ENCODE measurements around the gene ACVR1.
A peak's percentile ranks its signal among the peaks of the same experiment; 100 is the strongest.

ACVR1 gene

DNA sequence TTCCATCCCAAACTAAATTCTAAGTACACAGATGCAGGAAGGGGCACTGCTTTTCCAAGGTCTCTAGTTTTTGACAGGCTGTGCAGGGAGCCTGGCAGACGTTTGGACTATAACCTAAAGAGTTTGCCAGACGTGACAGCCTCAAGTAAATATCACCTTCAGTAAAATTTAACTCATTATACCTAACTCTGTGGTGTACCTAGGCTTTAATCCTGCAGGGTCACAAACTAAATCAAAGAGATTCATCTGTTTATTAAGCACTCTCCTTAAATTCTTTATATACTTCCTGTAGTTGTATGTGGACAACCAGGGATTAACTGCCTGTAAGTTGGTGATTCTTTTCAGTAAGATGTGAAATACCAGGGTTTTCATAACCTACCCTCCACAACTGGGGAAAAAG lies 92.9 kb downstream of the ACVR1 start:
- no peak for DNase-seq (ENCODE audit: low read depth)
- TF ChIP-seq, protein P1, sequence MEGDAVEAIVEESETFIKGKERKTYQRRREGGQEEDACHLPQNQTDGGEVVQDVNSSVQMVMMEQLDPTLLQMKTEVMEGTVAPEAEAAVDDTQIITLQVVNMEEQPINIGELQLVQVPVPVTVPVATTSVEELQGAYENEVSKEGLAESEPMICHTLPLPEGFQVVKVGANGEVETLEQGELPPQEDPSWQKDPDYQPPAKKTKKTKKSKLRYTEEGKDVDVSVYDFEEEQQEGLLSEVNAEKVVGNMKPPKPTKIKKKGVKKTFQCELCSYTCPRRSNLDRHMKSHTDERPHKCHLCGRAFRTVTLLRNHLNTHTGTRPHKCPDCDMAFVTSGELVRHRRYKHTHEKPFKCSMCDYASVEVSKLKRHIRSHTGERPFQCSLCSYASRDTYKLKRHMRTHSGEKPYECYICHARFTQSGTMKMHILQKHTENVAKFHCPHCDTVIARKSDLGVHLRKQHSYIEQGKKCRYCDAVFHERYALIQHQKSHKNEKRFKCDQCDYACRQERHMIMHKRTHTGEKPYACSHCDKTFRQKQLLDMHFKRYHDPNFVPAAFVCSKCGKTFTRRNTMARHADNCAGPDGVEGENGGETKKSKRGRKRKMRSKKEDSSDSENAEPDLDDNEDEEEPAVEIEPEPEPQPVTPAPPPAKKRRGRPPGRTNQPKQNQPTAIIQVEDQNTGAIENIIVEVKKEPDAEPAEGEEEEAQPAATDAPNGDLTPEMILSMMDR (conservative IDR thresholded peaks at IDR 0.05; ENCODE audit: low read depth, low read length) = no peak
- no peak overlapping the region for H3K4me3 ChIP-seq (ENCODE audit: low read depth, low read length)

DNA sequence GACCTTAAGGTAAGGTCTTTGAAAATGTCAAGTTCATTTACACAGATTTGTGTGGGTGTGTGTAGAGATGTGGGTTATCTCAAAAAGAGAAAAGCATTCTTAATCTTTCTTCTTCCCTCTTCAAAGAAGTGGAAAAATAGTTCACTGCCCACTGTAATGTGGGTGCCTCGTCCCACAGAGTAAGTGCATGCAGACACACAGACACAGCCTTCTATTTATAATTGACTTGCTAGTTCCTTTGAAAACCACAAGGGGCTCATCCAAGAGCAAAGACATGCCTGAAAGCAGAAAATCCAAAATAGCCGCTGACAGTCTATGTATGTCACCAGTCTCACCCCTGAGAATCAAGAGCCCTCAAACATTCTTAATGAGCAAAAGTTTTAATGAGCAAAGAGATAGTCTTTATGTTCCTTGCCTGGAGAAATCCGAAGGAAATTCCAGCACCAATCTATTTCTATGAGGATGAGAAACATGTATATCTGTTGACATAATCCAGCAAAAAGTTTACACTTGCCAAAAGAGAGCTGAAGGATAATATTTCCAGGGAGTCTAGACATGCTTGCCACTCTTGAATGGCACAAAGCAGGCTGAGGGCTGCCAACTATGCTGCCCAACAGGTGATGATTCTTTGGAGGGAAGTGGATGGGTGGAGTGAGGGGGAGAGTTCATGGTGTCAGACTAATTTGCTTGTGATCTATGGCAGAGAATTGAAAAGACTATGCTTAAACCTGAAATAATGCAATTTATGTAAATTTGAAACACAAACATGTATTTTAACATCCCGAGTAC lies 93.9 kb downstream of the ACVR1 start:
- H3K4me3 ChIP-seq (ENCODE audit: low read depth, low read length) = no peak overlapping the region
- TF ChIP-seq, protein P1 (conservative IDR thresholded peaks at IDR 0.05; ENCODE audit: low read depth, low read length) = peak; percentile 64
- DNase-seq (ENCODE audit: low read depth) = peak; percentile 55

GRCh38 chr2:157780211-157780610 lies 95.9 kb downstream of the ACVR1 start:
- H3K4me3 ChIP-seq (ENCODE audit: low read depth, low read length) = no peak overlapping the region
- TF ChIP-seq, protein P1 (conservative IDR thresholded peaks at IDR 0.05; ENCODE audit: low read depth, low read length) = no peak
- DNase-seq (ENCODE audit: low read depth) = no peak

DNA sequence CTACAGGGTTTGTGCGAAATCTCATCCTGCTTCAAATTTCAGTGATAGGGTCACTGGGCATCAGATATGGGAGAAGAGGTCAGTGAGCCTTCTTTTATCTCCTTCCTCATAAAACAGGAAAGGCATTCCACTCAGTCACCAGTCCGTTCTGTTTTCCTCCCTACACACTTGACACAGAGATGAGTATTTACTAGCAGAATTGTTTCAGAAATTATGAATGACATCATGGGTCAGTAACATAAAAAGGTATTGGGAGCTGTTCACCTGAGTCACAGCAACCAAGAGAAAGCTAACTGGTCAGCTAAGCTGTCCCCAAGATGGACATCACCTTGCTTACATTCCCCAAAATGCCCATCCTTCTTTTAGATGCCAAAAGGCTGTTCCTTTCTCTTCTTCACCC lies 96.3 kb downstream of the ACVR1 start:
- DNase-seq (ENCODE audit: low read depth) = no peak
- TF ChIP-seq, protein P1 (conservative IDR thresholded peaks at IDR 0.05; ENCODE audit: low read depth, low read length) = no peak

GRCh38 chr2:157777427-157777826 lies 98.7 kb downstream of the ACVR1 start:
- no peak overlapping the region for H3K4me3 ChIP-seq (ENCODE audit: low read depth, low read length)
- TF ChIP-seq, protein P1 (conservative IDR thresholded peaks at IDR 0.05; ENCODE audit: low read depth, low read length) = peak; percentile 73
- DNase-seq (ENCODE audit: low read depth) = peak; percentile 79

More for the DNA sequence above, 96.3 kb downstream of the ACVR1 start:
- H3K4me3 ChIP-seq (ENCODE audit: low read depth, low read length) = no peak overlapping the region

GRCh38 chr2:157771234-157771633 lies 104.9 kb downstream of the ACVR1 start:
- TF ChIP-seq, protein P1 (conservative IDR thresholded peaks at IDR 0.05; ENCODE audit: low read depth, low read length) = no peak
- DNase-seq (ENCODE audit: low read depth) = no peak
- H3K4me3 ChIP-seq (ENCODE audit: low read depth, low read length) = no peak overlapping the region

- no peak overlapping the region for H3K4me3 ChIP-seq (ENCODE audit: low read depth, low read length)
- DNase-seq (ENCODE audit: low read depth) = no peak
- TF ChIP-seq, protein P1 (conservative IDR thresholded peaks at IDR 0.05; ENCODE audit: low read depth, low read length) = no peak
Observed at GRCh38 chr2:157769856-157770255, 106.3 kb downstream of the ACVR1 start.
